ENCODE data around the gene FAM83C.

The FAM83C gene

GRCh38 chr20:35291654-35292503, at the start of gene FAM83C:
FAM83C (minus strand) TSS chr20:35292425; CDS start chr20:35292304, 121 bp downstream.
- no peak for DNase-seq

GRCh38 chr20:35341366-35342028, 49.3 kb upstream of the FAM83C start:
- DNase-seq, result no peak

GRCh38 chr20:35340436-35340835, 48.2 kb upstream of the FAM83C start:
- no peak for DNase-seq

GRCh38 chr20:35339636-35340035, 47.4 kb upstream of the FAM83C start:
- no peak for DNase-seq

GRCh38 chr20:35339007-35339406, 46.8 kb upstream of the FAM83C start:
- no peak for DNase-seq

GRCh38 chr20:35334311-35335101, 42.3 kb upstream of the FAM83C start:
- no peak for DNase-seq

GRCh38 chr20:35333606-35334005, 41.4 kb upstream of the FAM83C start:
- DNase-seq, result no peak

GRCh38 chr20:35332540-35333200, 40.4 kb upstream of the FAM83C start:
- no peak for DNase-seq

- DNase-seq, result peak; percentile 71 to 79
Measured at GRCh38 chr20:35329435-35330139, 37.4 kb upstream of the FAM83C start.

- DNase-seq, result no peak
Measured at GRCh38 chr20:35328689-35329088, 36.5 kb upstream of the FAM83C start.

- no peak for DNase-seq
Measured at GRCh38 chr20:35328095-35328685, 36.0 kb upstream of the FAM83C start.

GRCh38 chr20:35327074-35327976, 35.1 kb upstream of the FAM83C start:
- DNase-seq, result no peak

- DNase-seq, result no peak
Measured at GRCh38 chr20:35326740-35327073, 34.5 kb upstream of the FAM83C start.

GRCh38 chr20:35326021-35326739, 34.0 kb upstream of the FAM83C start:
- DNase-seq, result no peak

GRCh38 chr20:35325401-35325800, 33.2 kb upstream of the FAM83C start:
- no peak for DNase-seq

- DNase-seq, result no peak
Measured at GRCh38 chr20:35320396-35321126, 28.3 kb upstream of the FAM83C start.

- DNase-seq, result no peak
Measured at GRCh38 chr20:35319871-35320197, 27.6 kb upstream of the FAM83C start.

GRCh38 chr20:35319192-35319870, 27.1 kb upstream of the FAM83C start:
- no peak for DNase-seq
